B cell (primary cell): ENCODE results near the gene ACADS. TPM values are rescaled to one million over a fixed set of nuclear protein-coding genes. Genes with fewer than 3 reads are reported as not detected.

Source experiments
- ATAC-seq: fragments of 200-7000 bp; cut with Tn5 transposase; one replicate; pipeline ENCODE4 v1.10.0; 2021; ENCODE audit warnings: low read depth, mild to moderate bottlenecking, moderate number of reproducible peaks, moderate library complexity
- CTCF ChIA-PET: fragments of 350-600 bp; sonication (Branson Sonifier 250); formaldehyde crosslinking; loops from one replicate; lab custom pipeline; 2021; ENCODE audit warnings: antibody characterized with exemption, inconsistent platforms; lab: Charles Lee
- POLR2A ChIA-PET: fragments of 350-600 bp; sonication (Branson Sonifier 250); formaldehyde crosslinking; loops from one replicate; lab custom pipeline; 2021; ENCODE audit warnings: antibody characterized with exemption; lab: Charles Lee
- DNase-seq: peaks from one replicate; pipeline ENCODE4 v3.0.0; 2013
- H2AFZ ChIP-seq: 2 replicates; pipeline ENCODE4 v1.6.1; 2012; ENCODE audit warnings: mild to moderate bottlenecking, low read depth, low read length; ENCODE audit not compliant: insufficient read depth, poor library complexity, severe bottlenecking
- H3K27ac ChIP-seq, 2 donors: 1 replicate in 1 of 2; 2 replicates in 1 of 2; pipeline ENCODE4 v1.5.1; 2012 to 2013; ENCODE audit warnings: low read length in 2 of 2, mild to moderate bottlenecking in 2 of 2, moderate library complexity in 1 of 2
- H3K27me3 ChIP-seq, 4 experiments: fragments of 200-600 bp in 1 of 4; sonication (generic) in 1 of 4; replicated peaks in 1 of 4; 1 replicate in 2 of 4; 2 replicates in 2 of 4; pipeline versions ENCODE4 v1.6.1 to v1.7.0; 2013 to 2016; ENCODE audit warnings: low read length in 3 of 4, mild to moderate bottlenecking in 2 of 4, mixed read lengths in 1 of 4, moderate library complexity in 1 of 4; ENCODE audit not compliant: insufficient read depth in 4 of 4, control insufficient read depth in 3 of 4; ENCODE audit errors: control extremely low read depth in 1 of 4
- H3K36me3 ChIP-seq, 2 experiments: replicated peaks in 1 of 2; 1 replicate in 1 of 2; 2 replicates in 1 of 2; pipeline versions ENCODE4 v1.6.1 to v1.7.1; 2013; ENCODE audit warnings: low read length in 1 of 2; ENCODE audit not compliant: insufficient read depth in 2 of 2, control insufficient read depth in 1 of 2; ENCODE audit errors: control extremely low read depth in 1 of 2, extremely low read depth in 1 of 2
- H3K4me1 ChIP-seq, 2 donors: fragments of 200-600 bp in 1 of 2; sonication (generic) in 1 of 2; 1 replicate in 1 of 2; 2 replicates in 1 of 2; pipeline versions ENCODE4 v1.5.1 to v1.6.1; 2013 to 2017; ENCODE audit warnings: low read length in 2 of 2; ENCODE audit not compliant: control insufficient read depth in 2 of 2, insufficient read depth in 2 of 2
- H3K4me2 ChIP-seq: replicated peaks from 2 replicates; pipeline ENCODE3; 2012; ENCODE audit warnings: mild to moderate bottlenecking, low read depth, low read length; ENCODE audit not compliant: poor library complexity, severe bottlenecking
- H3K4me3 ChIP-seq, 5 experiments: fragments of 200-600 bp in 1 of 5; sonication (generic) in 1 of 5; 1 replicate in 3 of 5; 2 replicates in 2 of 5; pipeline versions ENCODE4 v1.5.1 to v1.7.0; 2011 to 2016; ENCODE audit warnings: low read length in 4 of 5, mild to moderate bottlenecking in 4 of 5, low read depth in 2 of 5, control low read depth in 1 of 5, moderate library complexity in 1 of 5; ENCODE audit not compliant: insufficient read depth in 1 of 5; ENCODE audit errors: control extremely low read depth in 1 of 5, extremely low read depth in 1 of 5
- H3K79me2 ChIP-seq: fragments of 200-600 bp; sonication (generic); one replicate; pipeline ENCODE4 v1.6.0; 2016; ENCODE audit warnings: low read length; ENCODE audit not compliant: control insufficient read depth, insufficient read depth
- H3K9ac ChIP-seq: fragments of 200-600 bp; sonication (generic); 2 replicates; pipeline ENCODE4 v1.6.1; 2017; ENCODE audit warnings: mild to moderate bottlenecking, low read length, moderate library complexity
- H3K9me3 ChIP-seq, 3 donors: one replicate each; pipeline versions ENCODE4 v1.6.1 to v1.7.1; 2013; ENCODE audit warnings: low read length in 2 of 3; ENCODE audit not compliant: control insufficient read depth in 2 of 3, insufficient read depth in 1 of 3; ENCODE audit errors: control extremely low read depth in 1 of 3
- H4K20me1 ChIP-seq: 2 replicates; pipeline ENCODE4 v1.6.0; 2012; ENCODE audit warnings: mild to moderate bottlenecking, low read length; ENCODE audit not compliant: insufficient read depth, control insufficient read depth, poor library complexity, severe bottlenecking
- H3K27ac Mint-ChIP-seq: one replicate; pipeline ENCODE4 v1.8.0; 2021; ENCODE audit warnings: mixed read lengths
- H3K27me3 Mint-ChIP-seq: one replicate; pipeline ENCODE4 v1.8.0; 2021; ENCODE audit warnings: mixed read lengths
- H3K4me1 Mint-ChIP-seq: one replicate; pipeline ENCODE4 v1.8.0; 2021; ENCODE audit warnings: mixed read lengths
- H3K4me3 Mint-ChIP-seq: one replicate; pipeline ENCODE4 v1.8.0; 2021; ENCODE audit warnings: mixed read lengths
- H3K9me3 Mint-ChIP-seq: one replicate; pipeline ENCODE4 v1.8.0; 2022; ENCODE audit warnings: mixed read lengths; ENCODE audit not compliant: insufficient read depth
- EZH2 ChIP-seq: IDR thresholded peaks from 2 replicates; pipeline ENCODE4 v1.6.1; 2012; ENCODE audit warnings: borderline replicate concordance, low read depth, mild to moderate bottlenecking, moderate library complexity, low read length; ENCODE audit not compliant: insufficient read depth, poor library complexity, severe bottlenecking
- WGBS: methylation state at CpG from one replicate; pipeline ENCODE4 v1.1.5; 2013; ENCODE audit warnings: missing lambda C conversion rate; ENCODE audit not compliant: insufficient coverage; 5-methylcytosine and 5-hydroxymethylcytosine counted together
- intact Hi-C: fragments of 100-400 bp; cut with micrococcal nuclease; formaldehyde crosslinking; loops from one replicate; pipeline ENCODE4 v1.10.0; 2022
- polyA plus RNA-seq: library from polyadenylated mRNA; depleted of rRNA; stranded (reverse); fragments of >200 nt; gene quantifications from 2 replicates; pipeline ENCODE4 v1.2.3, GENCODE V29; 2012
- total RNA-seq, 2 donors: library from RNA; stranded (reverse); fragments of 120-200 nt in 1 of 2; gene quantifications; 1 replicate in 1 of 2; 2 replicates in 1 of 2; pipeline versions ENCODE4 v1.2.3 to v1.2.4, GENCODE V29; 2013 to 2022
- TF ChIP-seq, protein P1 (sequence below): fragments of 200-600 bp; IDR thresholded peaks from one replicate; pipeline ENCODE4 v1.8.0; 2022; ENCODE audit warnings: antibody characterized with exemption, mild to moderate bottlenecking

Gene ACADS
- total and polyA plus RNA-seq, 2 donors (not counting 1 experiment from before 2014, with no cell fraction given): 6.8 to 10.0 TPM

GRCh38 chr12:120735181-120735580 lies 9.6 kb downstream of the ACADS start:
- H3K9me3 ChIP-seq: no peaks in the 10 kb centered on the region
- DNase-seq: no peak
- Mint-ChIP-seq H3K27ac (no peak overlapping the region), H3K4me3 (no peak overlapping the region), H3K9me3 (no peaks in the 10 kb centered on the region), H3K4me1 (no peaks in the 10 kb centered on the region), H3K27me3 (no peaks in the 10 kb centered on the region)
- no peaks in the 10 kb centered on the region for H3K4me1 ChIP-seq
- no peak overlapping the region for H2AFZ ChIP-seq
- no peaks in the 10 kb centered on the region for H3K27me3 ChIP-seq
- no peaks in the 10 kb centered on the region for H4K20me1 ChIP-seq
- H3K4me2 ChIP-seq: no peak overlapping the region
- ChIA-PET CTCF (no interaction called here), POLR2A (interaction anchor here (0.7 kb wide), 2 partner anchors 36 to 299 kb away, joined by 6 to 7 read pairs; no protein-coding TSS in a partner anchor)
- peaks cover 0 to 3% of the 10 kb centered on the region in 2 experiments for H3K36me3 ChIP-seq
- H3K9ac ChIP-seq: no peak overlapping the region
- ATAC-seq: no peak
- intact Hi-C loops: no loop called here
- TF ChIP-seq, protein P1, sequence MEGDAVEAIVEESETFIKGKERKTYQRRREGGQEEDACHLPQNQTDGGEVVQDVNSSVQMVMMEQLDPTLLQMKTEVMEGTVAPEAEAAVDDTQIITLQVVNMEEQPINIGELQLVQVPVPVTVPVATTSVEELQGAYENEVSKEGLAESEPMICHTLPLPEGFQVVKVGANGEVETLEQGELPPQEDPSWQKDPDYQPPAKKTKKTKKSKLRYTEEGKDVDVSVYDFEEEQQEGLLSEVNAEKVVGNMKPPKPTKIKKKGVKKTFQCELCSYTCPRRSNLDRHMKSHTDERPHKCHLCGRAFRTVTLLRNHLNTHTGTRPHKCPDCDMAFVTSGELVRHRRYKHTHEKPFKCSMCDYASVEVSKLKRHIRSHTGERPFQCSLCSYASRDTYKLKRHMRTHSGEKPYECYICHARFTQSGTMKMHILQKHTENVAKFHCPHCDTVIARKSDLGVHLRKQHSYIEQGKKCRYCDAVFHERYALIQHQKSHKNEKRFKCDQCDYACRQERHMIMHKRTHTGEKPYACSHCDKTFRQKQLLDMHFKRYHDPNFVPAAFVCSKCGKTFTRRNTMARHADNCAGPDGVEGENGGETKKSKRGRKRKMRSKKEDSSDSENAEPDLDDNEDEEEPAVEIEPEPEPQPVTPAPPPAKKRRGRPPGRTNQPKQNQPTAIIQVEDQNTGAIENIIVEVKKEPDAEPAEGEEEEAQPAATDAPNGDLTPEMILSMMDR: no peak
- no peak for TF ChIP-seq EZH2
- H3K79me2 ChIP-seq: no peaks in the 10 kb centered on the region
- H3K27ac ChIP-seq: no peak overlapping the region
- WGBS: no CpG with 5 or more reads among the region's 3 CpGs
- no peak overlapping the region for H3K4me3 ChIP-seq

DNA sequence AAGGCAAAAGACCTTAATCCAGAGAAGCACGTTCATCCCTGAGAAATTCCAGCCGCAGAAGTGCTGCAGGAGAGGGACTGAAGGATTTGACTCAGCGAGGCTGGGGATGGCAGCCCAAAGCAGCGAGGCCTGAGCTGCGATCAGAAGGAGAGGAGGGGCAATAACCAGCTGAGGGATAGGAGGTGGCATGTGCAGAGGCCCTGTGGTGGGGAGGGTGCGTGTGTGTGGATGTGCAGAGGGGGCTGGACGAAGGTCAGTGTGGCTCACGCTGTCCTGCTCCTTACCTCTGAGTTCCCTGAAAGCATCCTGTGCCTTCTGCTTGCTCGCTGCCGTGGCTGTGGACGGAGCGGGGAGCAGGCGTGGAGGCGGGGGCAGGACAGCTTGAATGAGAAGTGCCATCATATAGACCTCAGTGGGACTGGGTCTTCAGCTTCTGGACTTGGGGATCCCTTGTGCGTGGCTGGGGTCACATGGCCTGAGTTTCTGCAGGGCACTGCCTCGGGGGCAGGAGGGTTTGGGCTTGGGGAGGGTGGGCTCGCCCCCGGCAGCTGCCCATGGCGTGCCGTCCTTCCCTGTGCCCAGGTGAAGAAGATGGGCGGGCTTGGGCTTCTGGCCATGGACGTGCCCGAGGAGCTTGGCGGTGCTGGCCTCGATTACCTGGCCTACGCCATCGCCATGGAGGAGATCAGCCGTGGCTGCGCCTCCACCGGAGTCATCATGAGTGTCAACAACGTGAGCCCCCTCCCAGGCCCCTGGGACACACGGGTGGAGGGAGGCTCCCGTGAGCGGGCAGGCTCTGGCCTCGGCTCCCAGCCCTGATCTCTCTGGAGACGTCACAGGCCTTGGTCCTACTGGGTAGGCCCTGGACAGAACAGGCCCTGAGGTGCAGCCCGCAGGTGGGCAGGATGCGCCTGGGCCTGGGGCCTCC lies 11.0 kb downstream of the ACADS start:
- Histone ChIP-seq H2AFZ (no peak overlapping the region), H3K4me3 (no peak overlapping the region), H3K9me3 (no peaks in the 10 kb centered on the region), H3K4me2 (no peak overlapping the region), H3K9ac (no peak overlapping the region), H4K20me1 (no peaks in the 10 kb centered on the region), H3K36me3 (peaks cover 0 to 3% of the 10 kb centered on the region in 2 experiments), H3K4me1 (no peaks in the 10 kb centered on the region), H3K27ac (no peak overlapping the region), H3K79me2 (no peaks in the 10 kb centered on the region), H3K27me3 (no peaks in the 10 kb centered on the region)
- ATAC-seq (no peak), DNase-seq (no peak)
- ChIA-PET CTCF (no interaction called here), POLR2A (interaction anchor here (0.6 kb wide), 2 partner anchors 9 to 239 kb away, joined by 3 to 5 read pairs; no protein-coding TSS in a partner anchor)
- no peaks in the 10 kb centered on the region for H3K27me3 Mint-ChIP-seq
- TF ChIP-seq EZH2: no peak
- TF ChIP-seq, protein P1: no peak
- no peaks in the 10 kb centered on the region for H3K9me3 Mint-ChIP-seq
- H3K4me3 Mint-ChIP-seq: no peak overlapping the region
- intact Hi-C loops: no loop called here
- no peaks in the 10 kb centered on the region for H3K4me1 Mint-ChIP-seq
- 95% methylated on average over 38 of the region's 38 CpGs for WGBS
- no peak overlapping the region for H3K27ac Mint-ChIP-seq
